NCI-H748 (cell line): ENCODE data around the gene TAMM41.
"Not testable (repeated sequence)": the region's sequence is repeated elsewhere in the genome, so short reads cannot be mapped to it uniquely, and the experiment has no call there.

Experiments used
- DNase-seq: peaks from one replicate; lab custom pipeline; 2025; ENCODE audit not compliant: unreplicated experiment; lab: John Stamatoyannopoulos, UW

Gene TAMM41

GRCh38 chr3:11846281-11847266 lies at the start of gene TAMM41:
Gene TAMM41, minus strand, starts transcription at chr3:11846885. Its CDS starts 249 bp downstream, at chr3:11846636.
- DNase-seq: peak; percentile 88

GRCh38 chr3:11878837-11879236 lies 32.2 kb upstream of the TAMM41 start:
- no peak for DNase-seq

- not testable (repeated sequence) for DNase-seq
Observed at GRCh38 chr3:11874707-11875106, 28.0 kb upstream of the TAMM41 start.

- DNase-seq: not testable (repeated sequence)
Observed at GRCh38 chr3:11863739-11864138, 17.1 kb upstream of the TAMM41 start.

GRCh38 chr3:11862584-11862983 lies 15.9 kb upstream of the TAMM41 start:
- not testable (repeated sequence) for DNase-seq

GRCh38 chr3:11862145-11862544 lies 15.5 kb upstream of the TAMM41 start:
- not testable (repeated sequence) for DNase-seq

GRCh38 chr3:11860213-11860612 lies 13.5 kb upstream of the TAMM41 start:
- DNase-seq: not testable (repeated sequence)

GRCh38 chr3:11853450-11853849 lies 6.8 kb upstream of the TAMM41 start:
- no peak for DNase-seq

- peak; percentile 41 for DNase-seq
Observed at GRCh38 chr3:11850003-11850402, 3.3 kb upstream of the TAMM41 start.

GRCh38 chr3:11847607-11848006 lies 922 bp upstream of the TAMM41 start:
- no peak for DNase-seq

- peak; percentile 12 for DNase-seq
Observed at GRCh38 chr3:11845651-11846050, 1.0 kb downstream of the TAMM41 start.

- no peak for DNase-seq
Observed at GRCh38 chr3:11844891-11845290, 1.8 kb downstream of the TAMM41 start.

- peak; percentile 18 for DNase-seq
Observed at GRCh38 chr3:11835028-11835639, 11.6 kb downstream of the TAMM41 start.

GRCh38 chr3:11832981-11833905 lies 13.4 kb downstream of the TAMM41 start:
- DNase-seq: no peak

- DNase-seq: no peak
Observed at GRCh38 chr3:11829416-11829815, 17.3 kb downstream of the TAMM41 start.

GRCh38 chr3:11826628-11827265 lies 19.9 kb downstream of the TAMM41 start:
- DNase-seq: no peak

- DNase-seq: no peak
Observed at GRCh38 chr3:11825301-11825700, 21.4 kb downstream of the TAMM41 start.

GRCh38 chr3:11820531-11821041 lies 26.1 kb downstream of the TAMM41 start:
- DNase-seq: no peak

GRCh38 chr3:11819146-11819689 lies 27.5 kb downstream of the TAMM41 start:
- no peak for DNase-seq

GRCh38 chr3:11818033-11818432 lies 28.7 kb downstream of the TAMM41 start:
- DNase-seq: no peak
